PC-9 (cell line): ENCODE results near the gene PIPOX. TPM values are rescaled to one million over a fixed set of nuclear protein-coding genes. Genes with fewer than 3 reads are reported as not detected.

Experiments
- BruUV-seq: library from RNA; stranded (reverse); fragments of 400-500 nt; replicated peaks from 2 replicates; lab custom pipeline; 2021; lab: Mats Ljungman, UMichigan
- CTCF ChIA-PET: fragments of 300-600 bp; sonication (Branson Sonifier 250); formaldehyde crosslinking; loops from one replicate; lab custom pipeline; 2022; ENCODE audit warnings: antibody characterized with exemption; lab: Charles Lee
- POLR2A ChIA-PET: fragments of 300-600 bp; sonication (Branson Sonifier 250); formaldehyde crosslinking; loops from one replicate; lab custom pipeline; 2022; ENCODE audit warnings: antibody characterized with exemption; ENCODE audit not compliant: unreplicated experiment; lab: Charles Lee
- DNase-seq, 2 experiments: peaks; one replicate each; pipeline versions ENCODE4 v3.0.0 to v3.0.0-alpha.2; 2015 to 2022; ENCODE audit warnings: mixed read lengths in 1 of 2
- H2AFZ ChIP-seq: fragments of 200-600 bp; sonication (generic); 2 replicates; pipeline ENCODE4 v1.8.1; 2017; ENCODE audit warnings: antibody characterized with exemption
- H3F3A ChIP-seq: fragments of 200-600 bp; sonication (generic); 2 replicates; pipeline ENCODE4 v1.8.1; 2017; ENCODE audit warnings: antibody characterized with exemption, mild to moderate bottlenecking, low read depth; ENCODE audit not compliant: insufficient read depth
- H3K27ac ChIP-seq: fragments of 200-600 bp; sonication (generic); 2 replicates; pipeline ENCODE4 v1.6.1; 2016; ENCODE audit warnings: mixed run types
- H3K27me3 ChIP-seq: fragments of 200-600 bp; sonication (generic); 2 replicates; pipeline ENCODE4 v1.6.1; 2016; ENCODE audit warnings: low read depth, mixed run types; ENCODE audit not compliant: insufficient read depth
- H3K36me3 ChIP-seq: fragments of 200-600 bp; sonication (generic); 2 replicates; pipeline ENCODE4 v1.6.1; 2016; ENCODE audit warnings: low read depth, mixed run types
- H3K4me1 ChIP-seq: fragments of 200-600 bp; sonication (generic); replicated peaks from 2 replicates; pipeline ENCODE4 v1.6.1; 2016; ENCODE audit warnings: mixed run types; ENCODE audit not compliant: insufficient read depth
- H3K4me2 ChIP-seq: fragments of 200-600 bp; sonication (generic); 2 replicates; pipeline ENCODE4 v1.6.1; 2017; ENCODE audit warnings: mixed run types
- H3K4me3 ChIP-seq: fragments of 200-600 bp; sonication (generic); 2 replicates; pipeline ENCODE4 v1.6.1; 2016; ENCODE audit warnings: mixed run types
- H3K79me2 ChIP-seq: fragments of 200-600 bp; sonication (generic); 2 replicates; pipeline ENCODE4 v1.6.1; 2017; ENCODE audit warnings: low read depth, mixed run types
- H3K9me2 ChIP-seq: fragments of 200-600 bp; sonication (generic); 2 replicates; pipeline ENCODE4 v1.8.1; 2017; ENCODE audit warnings: mild to moderate bottlenecking; ENCODE audit not compliant: insufficient read depth
- H3K9me3 ChIP-seq: fragments of 200-600 bp; sonication (generic); 2 replicates; pipeline ENCODE4 v1.8.1; 2016; ENCODE audit warnings: low read depth; ENCODE audit not compliant: insufficient read depth
- H4K20me1 ChIP-seq: fragments of 200-600 bp; sonication (generic); 2 replicates; pipeline ENCODE4 v1.8.1; 2017; ENCODE audit not compliant: insufficient read depth
- CTCF ChIP-seq: fragments of 200-600 bp; sonication (generic); conservative IDR thresholded peaks from 2 replicates; pipeline ENCODE4 v1.6.1; 2017; ENCODE audit warnings: mixed run types, antibody characterized with exemption, mild to moderate bottlenecking, moderate library complexity
- EZH2 ChIP-seq: fragments of 200-600 bp; sonication (generic); IDR thresholded peaks from 2 replicates; pipeline ENCODE4 v1.8.0; 2017; ENCODE audit warnings: antibody characterized with exemption, low read depth
- intact Hi-C: fragments of 100-400 bp; cut with micrococcal nuclease; formaldehyde crosslinking; loops from one replicate; pipeline ENCODE4 v1.10.0; 2022; ENCODE audit not compliant: unreplicated experiment
- total RNA-seq: library from RNA; stranded (reverse); gene quantifications from 2 replicates; pipeline ENCODE4 v1.2.3, GENCODE V29; 2021

PIPOX gene
- total RNA-seq, 1 experiment from 2014 or later: 2.8 TPM

- H3K36me3 ChIP-seq: no peaks in the 10 kb centered on the region
- H4K20me1 ChIP-seq: no peaks in the 10 kb centered on the region
- TF ChIP-seq EZH2 (no peak), CTCF (no peak)
- no peak overlapping the region for H2AFZ ChIP-seq
- H3K4me1 ChIP-seq: peaks cover 6% of the 10 kb centered on the region; the same call in 1 of the 2 replicates
- DNase-seq: no peak
- no TSS peak for BruUV-seq
- H3K4me3 ChIP-seq: no peak overlapping the region
- POLR2A ChIA-PET: no interaction called here
- intact Hi-C loops: no loop called here
- no peaks in the 10 kb centered on the region for H3K9me3 ChIP-seq
- no peak overlapping the region for H3K27ac ChIP-seq
- H3F3A ChIP-seq: no peaks in the 10 kb centered on the region
- no peak overlapping the region for H3K4me2 ChIP-seq
- H3K27me3 ChIP-seq: no peaks in the 10 kb centered on the region
- H3K9me2 ChIP-seq: no peaks in the 10 kb centered on the region
- no peaks in the 10 kb centered on the region for H3K79me2 ChIP-seq
- CTCF ChIA-PET: no interaction called here
These were observed 11.9 kb downstream of the PIPOX start for GRCh38 chr17:29054835-29055234.

GRCh38 chr17:29057361-29057760, 14.4 kb downstream of the PIPOX start:
- Histone ChIP-seq H3K9me3 (no peaks in the 10 kb centered on the region), H3K36me3 (no peaks in the 10 kb centered on the region), H4K20me1 (no peaks in the 10 kb centered on the region), H2AFZ (no peak overlapping the region), H3K4me3 (no peak overlapping the region), H3K27ac (no peak overlapping the region), H3K27me3 (no peaks in the 10 kb centered on the region), H3K79me2 (no peaks in the 10 kb centered on the region), H3K9me2 (no peaks in the 10 kb centered on the region), H3F3A (no peaks in the 10 kb centered on the region), H3K4me2 (no peak overlapping the region), H3K4me1 (peaks cover 6% of the 10 kb centered on the region; the same call in 1 of the 2 replicates)
- intact Hi-C loops: no loop called here
- no peak for DNase-seq
- no TSS peak for BruUV-seq
- ChIA-PET POLR2A (no interaction called here), CTCF (interaction anchor here (0.6 kb wide), 1 partner anchor 16 kb away, joined by 3 read pairs; no protein-coding TSS in a partner anchor)
- TF ChIP-seq CTCF (no peak), EZH2 (no peak)

GRCh38 chr17:29058391-29058790, 15.4 kb downstream of the PIPOX start:
- peaks cover 6% of the 10 kb centered on the region; the same call in 1 of the 2 replicates for H3K4me1 ChIP-seq
- no peak for TF ChIP-seq CTCF
- no peak for TF ChIP-seq EZH2
- BruUV-seq: no TSS peak
- no peaks in the 10 kb centered on the region for H3F3A ChIP-seq
- no peaks in the 10 kb centered on the region for H3K36me3 ChIP-seq
- intact Hi-C loops: no loop called here
- no peaks in the 10 kb centered on the region for H3K9me3 ChIP-seq
- ChIA-PET POLR2A (no interaction called here), CTCF (interaction anchor here (0.7 kb wide), 1 partner anchor 159 kb away, joined by 5 read pairs; no protein-coding TSS in a partner anchor)
- no peak overlapping the region for H3K4me2 ChIP-seq
- DNase-seq: no peak
- no peak overlapping the region for H2AFZ ChIP-seq
- no peaks in the 10 kb centered on the region for H3K27me3 ChIP-seq
- H3K4me3 ChIP-seq: no peak overlapping the region
- H3K27ac ChIP-seq: no peak overlapping the region
- no peaks in the 10 kb centered on the region for H3K9me2 ChIP-seq
- no peaks in the 10 kb centered on the region for H3K79me2 ChIP-seq
- H4K20me1 ChIP-seq: no peaks in the 10 kb centered on the region
